Activated naive CD4-positive, alpha-beta T cell treated with anti-CD3 and anti-CD28 coated beads, Interleukin-2, amount 50 U/mL, for 24 hours (primary cell): ENCODE results near the gene SEPTIN5.

Experiments
- H3K27ac Mint-ChIP-seq: one replicate; pipeline ENCODE4 v1.8.0; 2021; ENCODE audit warnings: mild to moderate bottlenecking, mixed read lengths
- H3K27me3 Mint-ChIP-seq: one replicate; pipeline ENCODE4 v1.8.0; 2021; ENCODE audit warnings: mixed read lengths
- H3K36me3 Mint-ChIP-seq: one replicate; pipeline ENCODE4 v1.8.0; 2021; ENCODE audit warnings: mixed read lengths
- H3K4me1 Mint-ChIP-seq: one replicate; pipeline ENCODE4 v1.8.0; 2021; ENCODE audit warnings: mixed read lengths
- H3K4me3 Mint-ChIP-seq: one replicate; pipeline ENCODE4 v1.8.0; 2021; ENCODE audit warnings: mild to moderate bottlenecking, mixed read lengths
- H3K9me3 Mint-ChIP-seq: one replicate; pipeline ENCODE4 v1.8.0; 2021; ENCODE audit warnings: mixed read lengths

SEPTIN5 gene

DNA sequence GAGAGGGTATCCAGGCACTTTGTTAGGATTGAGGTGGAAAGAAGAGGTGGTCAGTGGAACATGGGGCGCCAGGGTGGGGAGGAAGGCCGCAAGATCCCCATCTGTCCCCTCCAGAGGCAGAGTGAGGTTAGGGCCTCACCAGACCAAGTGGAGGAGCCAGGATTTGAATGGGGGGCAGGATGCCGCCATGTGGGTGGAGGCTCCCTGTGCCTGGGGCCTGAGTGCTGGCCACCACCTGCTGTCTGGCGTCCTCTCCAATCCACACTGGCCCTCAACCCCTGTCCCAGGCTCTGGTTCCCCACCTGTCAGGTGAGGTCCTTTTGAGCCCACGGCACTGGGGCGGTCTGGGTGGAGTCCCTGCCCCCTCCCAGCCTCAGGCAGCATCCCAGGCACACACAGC, 28.8 kb downstream of the SEPTIN5 start:
- Mint-ChIP-seq H3K4me1 (no peaks in the 10 kb centered on the region), H3K4me3 (no peak overlapping the region), H3K27ac (no peak overlapping the region), H3K27me3 (no peaks in the 10 kb centered on the region), H3K9me3 (no peaks in the 10 kb centered on the region), H3K36me3 (no peaks in the 10 kb centered on the region)

DNA sequence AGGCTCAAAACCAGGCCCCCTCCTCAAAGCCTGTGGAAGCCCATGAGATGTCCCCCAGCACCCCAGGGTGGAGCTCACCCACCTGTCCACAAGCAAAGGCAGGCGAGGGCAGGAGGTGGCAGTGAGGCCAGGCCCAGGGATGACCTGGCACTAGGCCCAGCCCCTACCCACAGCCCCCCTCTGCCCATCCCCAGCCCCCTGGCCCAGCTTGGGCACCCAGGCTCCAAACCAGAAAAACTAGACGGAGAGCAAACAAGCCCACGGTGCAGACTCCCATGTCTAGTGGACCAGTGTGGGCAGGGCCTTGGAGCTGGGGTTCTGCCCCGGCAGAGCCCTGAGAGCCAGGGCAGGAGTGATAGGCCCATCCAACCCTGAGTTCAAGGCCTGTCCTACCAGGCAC, 29.3 kb downstream of the SEPTIN5 start:
- Mint-ChIP-seq H3K9me3 (no peaks in the 10 kb centered on the region), H3K4me3 (no peak overlapping the region), H3K27me3 (no peaks in the 10 kb centered on the region), H3K27ac (no peak overlapping the region), H3K4me1 (no peaks in the 10 kb centered on the region), H3K36me3 (no peaks in the 10 kb centered on the region)

GRCh38 chr22:19744350-19745006, 30.2 kb downstream of the SEPTIN5 start:
- Mint-ChIP-seq H3K4me3 (no peak overlapping the region), H3K27me3 (no peaks in the 10 kb centered on the region), H3K27ac (no peak overlapping the region), H3K9me3 (no peaks in the 10 kb centered on the region), H3K36me3 (no peaks in the 10 kb centered on the region), H3K4me1 (no peaks in the 10 kb centered on the region)

DNA sequence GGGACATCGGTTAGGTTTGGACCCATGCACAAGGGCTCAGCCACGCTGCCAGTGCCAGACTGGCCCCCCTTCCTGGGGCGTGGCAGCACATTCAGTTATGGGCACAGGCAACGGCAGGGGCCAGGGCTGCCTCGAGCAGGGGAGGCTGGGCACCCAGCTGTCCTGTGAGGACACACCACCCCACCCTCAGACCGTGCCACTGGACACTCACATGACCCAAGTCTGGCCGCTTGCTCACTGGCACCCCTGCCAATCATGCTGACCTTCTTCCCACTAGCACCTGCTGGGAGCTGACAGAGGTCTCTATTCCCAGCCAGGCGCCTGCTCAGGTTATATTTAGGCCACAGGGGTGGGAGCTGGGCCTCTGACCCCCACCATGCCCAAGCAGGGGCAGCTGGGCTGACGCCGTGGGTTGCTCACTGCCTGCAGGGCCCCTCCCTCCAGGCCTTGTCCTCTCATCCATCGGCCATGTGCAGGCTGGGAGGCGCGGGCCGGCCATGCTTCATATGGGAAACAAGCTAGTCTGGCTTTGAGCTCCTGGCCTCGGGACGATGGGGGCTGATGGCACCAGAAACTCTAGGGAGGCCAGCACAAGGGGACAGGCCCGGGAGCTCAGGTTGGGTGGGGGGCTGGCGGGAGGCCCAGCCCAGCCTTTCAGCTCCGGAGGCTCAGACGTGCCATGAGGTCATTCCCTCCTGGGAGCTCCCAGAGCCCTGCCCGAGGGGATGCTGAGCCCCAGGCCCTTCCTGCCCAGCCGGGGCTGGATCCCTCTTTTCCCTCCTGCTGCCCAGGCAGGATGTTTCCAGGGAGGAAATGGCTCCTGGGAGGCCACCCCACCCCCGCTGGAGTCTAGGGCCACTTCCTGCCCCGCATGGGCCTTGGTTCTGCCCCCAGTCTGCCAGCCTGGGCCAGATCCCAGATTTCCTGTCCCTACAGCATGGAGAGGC, 31.1 kb downstream of the SEPTIN5 start:
- no peaks in the 10 kb centered on the region for H3K36me3 Mint-ChIP-seq
- H3K9me3 Mint-ChIP-seq: no peaks in the 10 kb centered on the region
- H3K4me3 Mint-ChIP-seq: no peak overlapping the region
- no peak overlapping the region for H3K27ac Mint-ChIP-seq
- no peaks in the 10 kb centered on the region for H3K27me3 Mint-ChIP-seq
- H3K4me1 Mint-ChIP-seq: no peaks in the 10 kb centered on the region

- Mint-ChIP-seq H3K27ac (no peak overlapping the region), H3K4me3 (no peak overlapping the region), H3K27me3 (no peaks in the 10 kb centered on the region), H3K36me3 (no peaks in the 10 kb centered on the region), H3K4me1 (no peaks in the 10 kb centered on the region), H3K9me3 (no peaks in the 10 kb centered on the region)
Observed at GRCh38 chr22:19746726-19747125, 32.4 kb downstream of the SEPTIN5 start.

- H3K27me3 Mint-ChIP-seq: peaks cover under 1% of the 10 kb centered on the region
- no peak overlapping the region for H3K27ac Mint-ChIP-seq
- H3K4me3 Mint-ChIP-seq: no peak overlapping the region
- H3K36me3 Mint-ChIP-seq: no peaks in the 10 kb centered on the region
- no peaks in the 10 kb centered on the region for H3K9me3 Mint-ChIP-seq
- no peaks in the 10 kb centered on the region for H3K4me1 Mint-ChIP-seq
Observed at GRCh38 chr22:19747551-19747950, 33.2 kb downstream of the SEPTIN5 start.

GRCh38 chr22:19748139-19748538, 33.8 kb downstream of the SEPTIN5 start:
- Mint-ChIP-seq H3K27me3 (peaks cover 4% of the 10 kb centered on the region), H3K36me3 (no peaks in the 10 kb centered on the region), H3K27ac (no peak overlapping the region), H3K9me3 (no peaks in the 10 kb centered on the region), H3K4me1 (no peaks in the 10 kb centered on the region), H3K4me3 (no peak overlapping the region)

GRCh38 chr22:19748991-19749664, 34.8 kb downstream of the SEPTIN5 start:
- H3K36me3 Mint-ChIP-seq: no peaks in the 10 kb centered on the region
- H3K9me3 Mint-ChIP-seq: no peaks in the 10 kb centered on the region
- no peak overlapping the region for H3K4me3 Mint-ChIP-seq
- peaks cover 4% of the 10 kb centered on the region for H3K27me3 Mint-ChIP-seq
- H3K27ac Mint-ChIP-seq: no peak overlapping the region
- no peaks in the 10 kb centered on the region for H3K4me1 Mint-ChIP-seq

DNA sequence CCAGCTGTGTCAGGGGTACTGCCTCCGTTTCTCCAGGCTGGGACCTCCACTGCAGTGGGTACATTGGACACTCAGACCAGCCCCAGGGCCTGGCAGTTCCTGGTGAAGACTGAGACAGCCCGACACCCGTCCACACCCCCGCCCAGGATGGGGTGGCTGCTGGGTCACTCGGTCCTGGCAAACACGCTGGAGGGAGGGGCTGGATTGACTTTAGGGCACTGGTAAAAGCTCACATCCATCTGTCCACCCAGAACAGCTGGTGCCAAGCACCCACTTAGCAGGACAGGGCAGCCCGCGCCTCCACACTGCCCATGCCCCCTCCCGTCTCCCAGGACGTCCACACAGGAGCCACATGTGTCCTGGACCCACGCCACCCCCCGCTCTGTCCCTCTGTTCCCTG, 35.6 kb downstream of the SEPTIN5 start:
- Mint-ChIP-seq H3K27me3 (peaks cover 4% of the 10 kb centered on the region), H3K36me3 (no peaks in the 10 kb centered on the region), H3K27ac (no peak overlapping the region), H3K4me1 (no peaks in the 10 kb centered on the region), H3K4me3 (no peak overlapping the region), H3K9me3 (no peaks in the 10 kb centered on the region)

- peaks cover 5% of the 10 kb centered on the region for H3K27me3 Mint-ChIP-seq
- no peaks in the 10 kb centered on the region for H3K36me3 Mint-ChIP-seq
- H3K4me1 Mint-ChIP-seq: peaks cover 3% of the 10 kb centered on the region
- H3K9me3 Mint-ChIP-seq: no peaks in the 10 kb centered on the region
- H3K27ac Mint-ChIP-seq: no peak overlapping the region
- H3K4me3 Mint-ChIP-seq: no peak overlapping the region
Observed at GRCh38 chr22:19750507-19751490, 36.5 kb downstream of the SEPTIN5 start.

GRCh38 chr22:19751497-19752245, 37.4 kb downstream of the SEPTIN5 start:
- Mint-ChIP-seq H3K27me3 (peaks cover 10% of the 10 kb centered on the region), H3K4me3 (no peak overlapping the region), H3K9me3 (no peaks in the 10 kb centered on the region), H3K4me1 (peaks cover 10% of the 10 kb centered on the region), H3K27ac (no peak overlapping the region), H3K36me3 (no peaks in the 10 kb centered on the region)

DNA sequence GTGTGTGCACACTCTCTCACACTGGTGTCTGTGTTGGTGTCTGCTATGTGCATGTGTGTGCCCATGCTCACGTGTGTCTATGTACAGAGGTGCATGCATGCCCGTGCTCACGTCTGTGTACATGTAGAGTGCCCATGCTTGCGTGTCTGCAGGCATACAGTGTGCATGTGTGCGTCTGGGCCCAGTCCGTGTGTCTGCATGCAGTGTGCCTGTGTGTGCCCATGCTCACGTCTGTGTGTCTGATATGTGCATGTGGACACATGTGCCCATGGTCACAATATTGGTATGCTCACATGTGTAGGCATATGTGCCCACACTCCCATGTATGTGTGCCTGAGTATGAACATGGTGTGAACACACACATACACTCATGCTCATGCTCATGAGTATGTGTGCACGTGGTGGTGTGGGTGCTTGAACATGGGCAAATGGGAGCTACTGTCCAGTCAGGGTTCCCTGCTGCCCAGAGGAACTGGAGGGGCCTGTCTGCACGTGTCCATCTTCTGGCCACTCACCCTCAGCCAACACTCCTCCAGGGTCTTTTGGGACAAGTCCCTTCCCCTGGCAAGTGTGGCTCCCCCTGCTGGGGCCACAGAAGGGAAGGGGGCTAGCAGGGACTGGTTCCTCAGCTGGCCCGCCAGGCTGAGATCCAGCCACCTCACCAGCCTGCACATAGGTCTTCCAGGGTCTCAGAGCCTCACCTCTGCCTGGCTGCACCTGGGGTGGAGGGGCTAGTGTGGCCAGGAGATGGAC, 39.0 kb downstream of the SEPTIN5 start:
- Mint-ChIP-seq H3K9me3 (no peaks in the 10 kb centered on the region), H3K27ac (no peak overlapping the region), H3K27me3 (peaks cover 15% of the 10 kb centered on the region), H3K36me3 (no peaks in the 10 kb centered on the region), H3K4me3 (no peak overlapping the region), H3K4me1 (peaks cover 18% of the 10 kb centered on the region)

GRCh38 chr22:19753996-19754700, 39.8 kb downstream of the SEPTIN5 start:
- Mint-ChIP-seq H3K27me3 (peaks cover 15% of the 10 kb centered on the region), H3K36me3 (no peaks in the 10 kb centered on the region), H3K4me3 (no peak overlapping the region), H3K27ac (no peak overlapping the region), H3K4me1 (peaks cover 18% of the 10 kb centered on the region), H3K9me3 (no peaks in the 10 kb centered on the region)
